Measurements from ENCODE around the gene XYLT1.
"Not testable (repeated sequence)": the region's sequence is repeated elsewhere in the genome, so short reads cannot be mapped to it uniquely, and the experiment has no call there.

Gene XYLT1

GRCh38 chr16:17431968-17432625 is 38.7 kb downstream of the XYLT1 start:
- DNase-seq = no peak

- DNase-seq = no peak
Measured at GRCh38 chr16:17431012-17431411, 39.7 kb downstream of the XYLT1 start.

GRCh38 chr16:17426451-17426850 is 44.3 kb downstream of the XYLT1 start:
- DNase-seq = no peak

GRCh38 chr16:17424771-17425170 is 46.0 kb downstream of the XYLT1 start:
- no peak for DNase-seq

- DNase-seq = no peak
Measured at GRCh38 chr16:17423221-17423620, 47.5 kb downstream of the XYLT1 start.

- DNase-seq = no peak
Measured at GRCh38 chr16:17420816-17421215, 49.9 kb downstream of the XYLT1 start.

- DNase-seq = no peak
Measured at GRCh38 chr16:17419266-17419665, 51.5 kb downstream of the XYLT1 start.

GRCh38 chr16:17417740-17418139 is 53.0 kb downstream of the XYLT1 start:
- no peak for DNase-seq

GRCh38 chr16:17416461-17417311 is 54.1 kb downstream of the XYLT1 start:
- peak; percentile 32 for DNase-seq

GRCh38 chr16:17414916-17415315 is 55.8 kb downstream of the XYLT1 start:
- DNase-seq = no peak

- no peak for DNase-seq
Measured at GRCh38 chr16:17414421-17414820, 56.3 kb downstream of the XYLT1 start.

- DNase-seq = no peak
Measured at GRCh38 chr16:17413508-17413907, 57.3 kb downstream of the XYLT1 start.

- DNase-seq = no peak
Measured at GRCh38 chr16:17412791-17413190, 58.0 kb downstream of the XYLT1 start.

- DNase-seq = no peak
Measured at GRCh38 chr16:17412221-17412620, 58.5 kb downstream of the XYLT1 start.

- no peak for DNase-seq
Measured at GRCh38 chr16:17411263-17411662, 59.5 kb downstream of the XYLT1 start.

GRCh38 chr16:17410316-17410715 is 60.4 kb downstream of the XYLT1 start:
- not testable (repeated sequence) for DNase-seq

GRCh38 chr16:17409894-17410293 is 60.9 kb downstream of the XYLT1 start:
- no peak for DNase-seq

- DNase-seq = no peak
Measured at GRCh38 chr16:17408955-17409441, 61.8 kb downstream of the XYLT1 start.

GRCh38 chr16:17408296-17408695 is 62.5 kb downstream of the XYLT1 start:
- DNase-seq = no peak

GRCh38 chr16:17407321-17407720 is 63.4 kb downstream of the XYLT1 start:
- DNase-seq = no peak

GRCh38 chr16:17404941-17405689 is 65.6 kb downstream of the XYLT1 start:
- DNase-seq = no peak

GRCh38 chr16:17403859-17404545 is 66.8 kb downstream of the XYLT1 start:
- DNase-seq = no peak

Data from right kidney (tissue), 1 donor.